Measurements from ENCODE around the gene SEMA5B.

DNA sequence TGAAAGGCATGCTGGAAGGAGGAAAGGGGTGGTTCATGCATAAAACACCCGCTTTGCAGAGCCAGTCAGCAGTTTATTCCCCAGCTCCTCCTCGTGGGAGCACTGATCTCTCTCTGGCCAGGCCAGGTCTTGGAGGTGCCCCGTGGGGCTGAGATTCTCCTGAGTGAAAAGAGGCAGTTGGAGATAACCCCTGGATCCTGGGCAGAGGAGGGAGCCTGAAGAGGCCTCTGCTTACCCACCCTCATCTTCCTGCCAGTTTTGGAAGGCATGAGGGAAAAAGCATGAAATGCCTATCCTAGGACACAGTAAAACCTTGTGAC lies 108.3 kb downstream of the SEMA5B start:
- TF ChIP-seq HNRNPH1 (optimal IDR thresholded peaks at IDR 0.05; ENCODE audit: low read depth, low read length), result no peak
- TF ChIP-seq, protein P1, sequence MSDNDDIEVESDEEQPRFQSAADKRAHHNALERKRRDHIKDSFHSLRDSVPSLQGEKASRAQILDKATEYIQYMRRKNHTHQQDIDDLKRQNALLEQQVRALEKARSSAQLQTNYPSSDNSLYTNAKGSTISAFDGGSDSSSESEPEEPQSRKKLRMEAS (CRISPR knock-in tag; IDR thresholded peaks at IDR 0.05), result no peak
- TF ChIP-seq HES1 (IDR thresholded peaks at IDR 0.05; ENCODE audit: low read depth), result no peak
- TF ChIP-seq EZH2 (IDR thresholded peaks at IDR 0.05; ENCODE audit: borderline replicate concordance, low read depth, low read length), result no peak
- TF ChIP-seq ZNF253 (CRISPR knock-in tag; conservative IDR thresholded peaks at IDR 0.05), result no peak
- no peak for TF ChIP-seq RBM39 (optimal IDR thresholded peaks at IDR 0.05; ENCODE audit: low read depth, low read length)
- TF ChIP-seq RBFOX2 (IDR thresholded peaks at IDR 0.05; ENCODE audit: low read depth, low read length), result no peak
- TF ChIP-seq EP300 (IDR thresholded peaks at IDR 0.05; ENCODE audit: low read length), result no peak
- no peak for TF ChIP-seq ZNF324 (CRISPR knock-in tag; IDR thresholded peaks at IDR 0.05)
- no peak for TF ChIP-seq IRF9 (tag; IDR thresholded peaks at IDR 0.05)
- TF ChIP-seq MLLT1 (IDR thresholded peaks at IDR 0.05), result no peak

All from K562 (cell line).